Measurements from ENCODE around the gene PLCD3.
"Not testable (repeated sequence)": the region's sequence is repeated elsewhere in the genome, so short reads cannot be mapped to it uniquely, and the experiment has no call there.

The PLCD3 gene

GRCh38 chr17:45127548-45128300 is 4.6 kb downstream of the PLCD3 start:
- peak overlapping the region; percentile 55 for H3K4me3 ChIP-seq
- TF ChIP-seq, protein P1, sequence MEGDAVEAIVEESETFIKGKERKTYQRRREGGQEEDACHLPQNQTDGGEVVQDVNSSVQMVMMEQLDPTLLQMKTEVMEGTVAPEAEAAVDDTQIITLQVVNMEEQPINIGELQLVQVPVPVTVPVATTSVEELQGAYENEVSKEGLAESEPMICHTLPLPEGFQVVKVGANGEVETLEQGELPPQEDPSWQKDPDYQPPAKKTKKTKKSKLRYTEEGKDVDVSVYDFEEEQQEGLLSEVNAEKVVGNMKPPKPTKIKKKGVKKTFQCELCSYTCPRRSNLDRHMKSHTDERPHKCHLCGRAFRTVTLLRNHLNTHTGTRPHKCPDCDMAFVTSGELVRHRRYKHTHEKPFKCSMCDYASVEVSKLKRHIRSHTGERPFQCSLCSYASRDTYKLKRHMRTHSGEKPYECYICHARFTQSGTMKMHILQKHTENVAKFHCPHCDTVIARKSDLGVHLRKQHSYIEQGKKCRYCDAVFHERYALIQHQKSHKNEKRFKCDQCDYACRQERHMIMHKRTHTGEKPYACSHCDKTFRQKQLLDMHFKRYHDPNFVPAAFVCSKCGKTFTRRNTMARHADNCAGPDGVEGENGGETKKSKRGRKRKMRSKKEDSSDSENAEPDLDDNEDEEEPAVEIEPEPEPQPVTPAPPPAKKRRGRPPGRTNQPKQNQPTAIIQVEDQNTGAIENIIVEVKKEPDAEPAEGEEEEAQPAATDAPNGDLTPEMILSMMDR (IDR thresholded peaks at IDR 0.05) = no peak
- DNase-seq (ENCODE audit: low spot score) = no peak
- H3K27ac ChIP-seq = peak overlapping the region; percentile 88 to 92

DNA sequence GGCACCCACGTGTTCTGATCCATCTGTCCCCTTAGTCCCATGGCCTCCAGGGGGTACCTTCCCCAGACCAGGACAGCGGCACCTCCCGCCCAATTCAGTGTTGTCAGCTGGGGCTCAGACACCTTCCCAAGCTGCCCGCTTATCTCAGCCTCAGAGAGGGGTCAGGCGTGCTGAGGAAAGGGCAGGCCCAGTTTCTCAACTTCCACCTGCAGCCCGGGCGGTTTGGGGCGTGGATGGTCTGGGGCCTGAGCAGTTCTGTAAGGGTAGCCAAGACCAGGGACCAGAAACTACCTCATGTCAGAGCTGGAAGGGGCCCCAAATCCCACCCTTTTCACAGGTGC is 5.1 kb downstream of the PLCD3 start:
- Histone ChIP-seq H3K4me3 (peak overlapping the region; percentile 55), H3K27ac (peak overlapping the region; percentile 88 to 92)
- TF ChIP-seq, protein P1 (IDR thresholded peaks at IDR 0.05) = no peak
- DNase-seq (ENCODE audit: low spot score) = no peak

DNA sequence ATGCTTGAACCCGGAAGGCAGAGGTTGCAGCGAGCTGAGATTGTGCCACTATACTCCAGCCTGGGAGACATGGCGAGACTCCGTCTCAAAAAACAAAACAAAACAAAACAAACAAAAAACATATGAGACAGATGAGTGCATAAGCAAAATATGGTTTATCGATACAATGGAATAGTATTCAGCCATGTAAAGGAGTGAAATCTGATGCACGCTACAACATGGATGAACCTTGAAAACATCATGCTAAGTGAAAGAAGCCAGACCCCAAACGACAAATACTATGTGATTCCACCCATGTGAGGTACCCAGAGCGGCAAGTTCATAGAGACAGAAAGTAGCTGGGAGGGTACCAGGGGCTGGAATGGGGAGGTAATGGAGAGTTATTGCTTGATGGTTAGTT is 6.8 kb downstream of the PLCD3 start:
- DNase-seq (ENCODE audit: low spot score) = no peak
- no peak overlapping the region for H3K4me3 ChIP-seq
- H3K27ac ChIP-seq = no peak overlapping the region
- TF ChIP-seq, protein P1 (IDR thresholded peaks at IDR 0.05) = no peak

DNA sequence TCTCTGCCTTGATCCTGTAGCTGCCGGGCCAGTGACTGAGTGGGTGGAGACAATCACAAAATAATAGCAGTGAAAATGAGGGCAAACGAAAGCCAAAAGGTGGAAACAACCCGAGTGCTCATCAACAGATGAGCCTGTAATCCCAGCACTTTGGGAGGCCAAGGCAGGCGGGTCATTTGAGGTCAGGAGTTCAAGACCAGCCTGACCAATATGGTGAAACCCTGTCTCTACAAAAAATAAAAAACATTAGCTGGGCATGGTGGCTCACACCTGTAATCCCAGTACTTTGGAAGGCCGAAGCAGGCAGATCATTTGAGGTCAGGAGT is 7.6 kb downstream of the PLCD3 start:
- H3K27ac ChIP-seq = peak overlapping the region in 1 of 2 donors; percentile 72
- not testable (repeated sequence) for DNase-seq (ENCODE audit: low spot score); H3K4me3 ChIP-seq

DNA sequence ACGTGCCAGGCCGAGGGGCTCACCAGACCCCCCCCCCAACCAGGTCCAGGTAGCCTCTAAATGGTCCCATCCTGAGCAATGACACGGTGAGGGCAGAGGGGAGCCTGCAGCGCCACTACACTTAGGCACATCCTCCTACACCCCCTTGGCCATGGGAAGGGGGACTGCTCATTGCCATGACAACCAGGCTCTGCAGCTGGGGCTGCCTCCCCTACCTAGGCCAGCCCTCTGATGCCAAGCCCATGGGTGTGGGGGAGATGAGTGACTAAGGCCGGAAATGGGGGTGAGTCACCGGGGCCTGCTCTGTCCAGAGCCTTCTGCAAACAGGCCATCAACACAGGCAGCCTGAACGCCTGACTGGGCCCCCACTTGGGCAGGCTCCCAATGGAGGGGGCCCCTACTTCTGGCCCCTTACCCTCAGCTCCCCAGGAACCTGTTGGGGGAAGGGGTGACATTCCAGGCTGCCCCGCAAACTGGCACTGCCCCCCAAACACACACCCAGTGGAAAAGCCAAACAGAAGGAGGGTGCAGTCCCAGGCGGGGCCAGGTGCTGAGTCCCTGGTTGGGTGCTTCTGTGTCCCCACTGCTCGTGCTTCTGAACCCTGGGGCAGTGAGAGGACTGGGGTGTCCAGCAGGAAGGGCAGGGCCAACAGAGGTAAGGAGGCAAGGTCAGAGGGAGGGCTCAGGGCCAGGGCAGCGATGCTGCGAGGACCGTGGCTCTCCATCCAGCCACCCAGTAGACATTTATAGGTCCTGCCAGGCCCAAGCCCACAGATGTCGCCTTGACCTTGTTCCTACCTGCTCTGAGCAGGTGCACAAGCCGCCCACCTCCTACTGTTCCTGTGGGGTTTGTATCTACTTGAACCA is 8.2 kb downstream of the PLCD3 start:
- DNase-seq (ENCODE audit: low spot score) = no peak
- Histone ChIP-seq H3K27ac (peak overlapping the region; percentile 39 to 72), H3K4me3 (no peak overlapping the region)
- TF ChIP-seq, protein P1 (IDR thresholded peaks at IDR 0.05) = no peak

DNA sequence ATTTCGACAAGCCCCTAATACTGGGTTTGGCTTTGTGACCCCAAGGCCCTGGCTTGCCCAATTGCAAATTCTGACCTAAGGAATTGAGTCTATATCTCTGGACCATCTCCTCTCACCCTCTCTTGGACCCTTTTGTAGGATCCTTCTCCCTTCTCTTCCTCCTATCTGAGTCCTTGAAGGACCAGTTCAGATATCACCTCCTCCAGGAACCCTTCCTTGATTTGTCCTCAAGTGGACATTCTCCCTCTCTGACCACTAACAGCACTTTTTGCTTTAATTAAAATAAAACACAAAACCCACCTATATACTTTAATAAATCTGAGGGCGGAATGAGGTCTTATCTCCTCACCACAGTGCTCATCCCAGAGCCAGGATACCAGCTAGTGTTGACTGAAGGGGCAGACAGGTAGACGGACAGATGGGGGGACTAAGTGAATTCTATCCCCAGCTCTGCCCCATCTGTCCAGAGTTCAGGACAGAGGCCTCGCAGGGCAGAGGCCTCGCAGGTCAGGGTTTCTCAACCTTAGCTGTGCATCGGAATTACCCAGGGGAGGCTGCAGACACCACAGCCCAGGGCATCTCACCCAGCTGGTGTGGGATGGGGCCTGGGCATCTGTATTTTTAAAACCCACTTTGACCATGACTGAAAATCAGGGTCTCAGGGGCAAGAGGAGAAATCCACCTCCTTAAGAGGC is 9.1 kb downstream of the PLCD3 start:
- H3K4me3 ChIP-seq = no peak overlapping the region
- no peak for DNase-seq (ENCODE audit: low spot score)
- TF ChIP-seq, protein P1 (IDR thresholded peaks at IDR 0.05) = no peak
- H3K27ac ChIP-seq = peak overlapping the region; percentile 35 to 72

DNA sequence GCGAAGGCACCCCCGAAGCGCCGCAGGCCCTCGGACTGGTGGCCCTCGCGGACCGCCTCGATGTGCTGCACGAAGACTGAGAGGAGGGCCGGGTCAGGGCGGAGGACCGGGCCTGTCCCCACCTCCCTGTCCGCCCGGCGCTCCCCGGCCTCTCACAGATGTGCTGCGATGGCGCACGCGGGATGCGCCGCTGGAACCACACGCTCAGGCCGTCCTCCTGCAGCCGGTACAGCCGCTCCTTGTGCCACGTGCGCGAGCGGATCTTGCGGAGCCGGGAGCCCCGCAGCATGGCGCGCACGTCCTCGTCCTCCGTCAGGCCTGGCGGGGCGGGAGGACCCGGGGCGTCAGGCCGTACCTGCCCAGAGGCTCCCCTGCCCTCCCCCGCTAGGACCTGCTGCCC is 11.3 kb downstream of the PLCD3 start:
- no peak overlapping the region for H3K27ac ChIP-seq
- DNase-seq (ENCODE audit: low spot score) = no peak

More for the DNA sequence above, 11.3 kb downstream of the PLCD3 start:
- TF ChIP-seq, protein P1 (IDR thresholded peaks at IDR 0.05) = no peak
- no peak overlapping the region for H3K4me3 ChIP-seq
